Measurements from ENCODE around the gene TAOK3. TPM values are rescaled to one million over a fixed set of nuclear protein-coding genes. Genes with fewer than 3 reads are reported as not detected.
"Not testable (repeated sequence)": the region's sequence is repeated elsewhere in the genome, so short reads cannot be mapped to it uniquely, and the experiment has no call there.

The TAOK3 gene
- total and polyA plus RNA-seq, 12 donors: 10.7 to 55.3 (median 29.8) TPM

- Histone ChIP-seq H3K4me1 (replicated peaks in 1 of 2) (peaks cover 0 to 5% of the 10 kb centered on the region in 2 donors), H3K9me3 (replicated peaks in 1 of 3) (no peaks in the 10 kb centered on the region), H3K27me3 (no peaks in the 10 kb centered on the region), H3K4me3 (no peak overlapping the region), H3K27ac (no peak overlapping the region), H3K36me3 (replicated peaks in 1 of 2) (no peaks in the 10 kb centered on the region)
- DNase-seq: no peak
- TF ChIP-seq, protein P1, sequence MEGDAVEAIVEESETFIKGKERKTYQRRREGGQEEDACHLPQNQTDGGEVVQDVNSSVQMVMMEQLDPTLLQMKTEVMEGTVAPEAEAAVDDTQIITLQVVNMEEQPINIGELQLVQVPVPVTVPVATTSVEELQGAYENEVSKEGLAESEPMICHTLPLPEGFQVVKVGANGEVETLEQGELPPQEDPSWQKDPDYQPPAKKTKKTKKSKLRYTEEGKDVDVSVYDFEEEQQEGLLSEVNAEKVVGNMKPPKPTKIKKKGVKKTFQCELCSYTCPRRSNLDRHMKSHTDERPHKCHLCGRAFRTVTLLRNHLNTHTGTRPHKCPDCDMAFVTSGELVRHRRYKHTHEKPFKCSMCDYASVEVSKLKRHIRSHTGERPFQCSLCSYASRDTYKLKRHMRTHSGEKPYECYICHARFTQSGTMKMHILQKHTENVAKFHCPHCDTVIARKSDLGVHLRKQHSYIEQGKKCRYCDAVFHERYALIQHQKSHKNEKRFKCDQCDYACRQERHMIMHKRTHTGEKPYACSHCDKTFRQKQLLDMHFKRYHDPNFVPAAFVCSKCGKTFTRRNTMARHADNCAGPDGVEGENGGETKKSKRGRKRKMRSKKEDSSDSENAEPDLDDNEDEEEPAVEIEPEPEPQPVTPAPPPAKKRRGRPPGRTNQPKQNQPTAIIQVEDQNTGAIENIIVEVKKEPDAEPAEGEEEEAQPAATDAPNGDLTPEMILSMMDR (IDR thresholded peaks at IDR 0.05): no peak
- no peak for TF ChIP-seq POLR2A (IDR thresholded peaks at IDR 0.05)
- intact Hi-C loops (cut with DNase I): no loop called here
- 85 to 100% (median 93%) methylated on average over 1 of the region's 1 CpG for WGBS, 4 donors
These were observed 116.4 kb downstream of the TAOK3 start for GRCh38 chr12:118256352-118256751.

GRCh38 chr12:118249547-118249946, 123.2 kb downstream of the TAOK3 start:
- H3K27ac ChIP-seq: no peak overlapping the region
- intact Hi-C loops (cut with DNase I): no loop called here
- 90 to 100% (median 97%) methylated on average over 1 of the region's 1 CpG for WGBS, 4 donors
- no peak for DNase-seq
- no peaks in the 10 kb centered on the region for H3K4me1 ChIP-seq (replicated peaks in 1 of 2)
- H3K27me3 ChIP-seq: no peaks in the 10 kb centered on the region
- H3K9me3 ChIP-seq (replicated peaks in 1 of 3): peaks cover 0 to 4% (median 0%) of the 10 kb centered on the region in 3 donors
- H3K36me3 ChIP-seq (replicated peaks in 1 of 2): no peaks in the 10 kb centered on the region
- H3K4me3 ChIP-seq: no peak overlapping the region
- TF ChIP-seq, protein P1 (IDR thresholded peaks at IDR 0.05): no peak
- TF ChIP-seq POLR2A (IDR thresholded peaks at IDR 0.05): no peak

GRCh38 chr12:118245886-118246285, 126.8 kb downstream of the TAOK3 start:
- H3K27me3 ChIP-seq; H3K9me3 ChIP-seq (replicated peaks in 1 of 3); H3K27ac ChIP-seq; DNase-seq; H3K4me1 ChIP-seq (replicated peaks in 1 of 2); intact Hi-C loops (cut with DNase I); H3K36me3 ChIP-seq (replicated peaks in 1 of 2); H3K4me3 ChIP-seq: not testable (repeated sequence)
- 95 to 99% (median 96%) methylated on average over 14 to 24 of the region's 26 CpGs for WGBS, 4 donors

DNA sequence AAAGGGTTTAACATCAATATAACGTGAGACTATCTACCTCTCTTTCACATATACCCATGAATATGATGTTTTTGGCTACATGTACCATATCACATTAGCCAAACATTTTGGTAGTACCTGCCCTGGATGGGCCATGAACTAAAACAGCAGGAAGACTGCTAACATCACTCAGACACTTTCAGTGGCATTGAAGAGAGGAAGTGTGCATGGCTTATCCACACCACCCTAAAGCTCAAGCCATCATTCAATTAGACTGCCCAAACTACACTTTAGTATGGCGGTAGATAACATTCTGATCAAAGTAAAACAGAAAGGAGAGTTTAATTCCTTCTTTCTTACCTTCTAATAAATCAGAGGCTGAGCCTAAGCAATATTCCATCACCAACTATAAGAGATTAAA, 133.8 kb downstream of the TAOK3 start:
- intact Hi-C loops (cut with DNase I): no loop called here
- peaks cover 0 to 8% of the 10 kb centered on the region in 2 donors for H3K36me3 ChIP-seq (replicated peaks in 1 of 2)
- TF ChIP-seq POLR2A (IDR thresholded peaks at IDR 0.05): no peak
- TF ChIP-seq, protein P1 (IDR thresholded peaks at IDR 0.05): no peak
- no peak overlapping the region for H3K4me3 ChIP-seq
- H3K4me1 ChIP-seq (replicated peaks in 1 of 2): peaks cover 0 to 8% of the 10 kb centered on the region in 2 donors
- H3K27me3 ChIP-seq: no peaks in the 10 kb centered on the region
- 86 to 97% (median 93%) methylated on average over 2 of the region's 2 CpGs for WGBS, 4 donors
- no peaks in the 10 kb centered on the region for H3K9me3 ChIP-seq (replicated peaks in 1 of 3)
- H3K27ac ChIP-seq: no peak overlapping the region
- DNase-seq: no peak

- Histone ChIP-seq H3K4me1 (replicated peaks in 1 of 2) (peaks cover 0 to 8% of the 10 kb centered on the region in 2 donors), H3K4me3 (no peak overlapping the region), H3K36me3 (replicated peaks in 1 of 2) (peaks cover 0 to 8% of the 10 kb centered on the region in 2 donors), H3K27ac (no peak overlapping the region), H3K9me3 (replicated peaks in 1 of 3) (no peaks in the 10 kb centered on the region), H3K27me3 (no peaks in the 10 kb centered on the region)
- intact Hi-C loops (cut with DNase I): no loop called here
- whole genome bisulfite sequencing, 4 donors: 52 to 81% (median 66%) methylated on average over 1 of the region's 1 CpG
- no peak for DNase-seq
- TF ChIP-seq POLR2A (IDR thresholded peaks at IDR 0.05): no peak
- TF ChIP-seq, protein P1 (IDR thresholded peaks at IDR 0.05): no peak
These were observed 134.8 kb downstream of the TAOK3 start for GRCh38 chr12:118237908-118238307.
